Spleen (tissue), 11 donors: ENCODE measurements around the gene RAB3IL1. TPM values are rescaled to one million over a fixed set of nuclear protein-coding genes. Genes with fewer than 3 reads are reported as not detected.

ENCODE experiments used
- DNase-seq: peaks from one replicate; pipeline ENCODE4 v3.0.0-alpha.2; 2020
- H3K27ac ChIP-seq, 8 donors: fragments of 200-600 bp; sonication (generic) in 7 of 8; 1 replicate in 4 of 8; 2 replicates in 4 of 8; pipeline versions ENCODE4 v1.5.0 to v1.8.0; 2016 to 2021; ENCODE audit warnings: inconsistent platforms in 4 of 8, mild to moderate bottlenecking in 4 of 8, moderate library complexity in 1 of 8
- H3K27me3 ChIP-seq, 7 donors: fragments of 200-600 bp; sonication (generic) in 6 of 7; replicated peaks in 1 of 7; 1 replicate in 4 of 7; 2 replicates in 3 of 7; pipeline versions ENCODE4 v1.5.0 to v1.8.0; 2016 to 2021; ENCODE audit warnings: inconsistent platforms in 3 of 7, mild to moderate bottlenecking in 1 of 7
- H3K36me3 ChIP-seq, 6 donors: fragments of 200-600 bp; sonication (generic) in 5 of 6; 1 replicate in 4 of 6; 2 replicates in 2 of 6; pipeline versions ENCODE4 v1.5.0 to v1.8.0; 2016 to 2021; ENCODE audit warnings: inconsistent platforms in 2 of 6
- H3K4me1 ChIP-seq, 6 donors: fragments of 200-600 bp; sonication (generic) in 5 of 6; 1 replicate in 3 of 6; 2 replicates in 3 of 6; pipeline versions ENCODE4 v1.5.0 to v1.8.0; 2016 to 2021; ENCODE audit warnings: inconsistent platforms in 3 of 6
- H3K4me3 ChIP-seq, 8 donors: fragments of 200-600 bp; sonication (generic) in 7 of 8; 1 replicate in 4 of 8; 2 replicates in 4 of 8; pipeline versions ENCODE4 v1.5.0 to v1.8.0; 2016 to 2021; ENCODE audit warnings: inconsistent platforms in 4 of 8, mild to moderate bottlenecking in 4 of 8, moderate library complexity in 2 of 8
- H3K9me3 ChIP-seq, 8 donors: fragments of 200-600 bp; sonication (generic) in 7 of 8; 1 replicate in 4 of 8; 2 replicates in 4 of 8; pipeline versions ENCODE4 v1.5.0 to v1.8.0; 2016 to 2021; ENCODE audit warnings: inconsistent platforms in 4 of 8
- POLR2A ChIP-seq, 3 donors: fragments of 450-650 bp; IDR thresholded peaks; one replicate each; pipeline ENCODE4 v1.5.1; 2017; ENCODE audit warnings: antibody characterized with exemption in 3 of 3, mild to moderate bottlenecking in 1 of 3
- POLR2AphosphoS5 ChIP-seq, 3 donors: sonication (generic); formaldehyde crosslinking; IDR thresholded peaks; one replicate each; pipeline ENCODE4 v1.5.1; 2017; ENCODE audit warnings: antibody characterized with exemption in 3 of 3
- WGBS, 5 donors: extraction: QIAGEN DNeasy Blood & Tissue Kit in 3 of 5; methylation state at CpG; one replicate each; pipeline versions ENCODE4 v1.1.5 to v1.1.7; 2013 to 2018; 5-methylcytosine and 5-hydroxymethylcytosine counted together
- intact Hi-C: fragments of 100-400 bp; cut with DNase I; formaldehyde crosslinking; loops from one replicate; pipeline ENCODE4 v1.15.0; 2023; ENCODE audit warnings: low total_unique reads
- polyA plus RNA-seq, 3 donors: library from polyadenylated mRNA; stranded (reverse); fragments of 200-250 nt; gene quantifications; one replicate each; pipeline ENCODE4 v1.2.1, GENCODE V29; 2013
- total RNA-seq, 7 donors: library from RNA; depleted of rRNA in 3 of 7; stranded (reverse); fragments of >200 nt in 3 of 7; fragmentation: NEBNext Ultra II Directional in 4 of 7; extraction: Animal tissue kit (Norgen Biotek cat#: 25700) in 4 of 7; gene quantifications; one replicate each; pipeline versions ENCODE4 v1.1.0 to v1.2.1, GENCODE V29; 2016 to 2021
- TF ChIP-seq, protein P1 (sequence below), 11 experiments: fragments of 200-600 bp in 7 of 11; fragments of 450-650 bp in 4 of 11; sonication (generic) in 4 of 11; IDR thresholded peaks in 8 of 11; conservative IDR thresholded peaks in 3 of 11; 1 replicate in 7 of 11; 2 replicates in 4 of 11; pipeline versions ENCODE4 v1.4.0 to v1.8.0; 2016 to 2021; ENCODE audit warnings: antibody characterized with exemption in 11 of 11, inconsistent platforms in 4 of 11, mild to moderate bottlenecking in 1 of 11
- donor health status: healthy with polysubstance abuse.
- donor health status: DM: no; HTN: no; CAD: no; lungs with moderate emphysema.
- donor health status: DM: no; HTN: no; CAD: no.
- donor health status: Bipolar disorder and iron deficiency.
- donor health status: healthy.
- donor health status: DM: no; HTN: no; CAD: no.
- donor health status: DM: yes; HTN: yes; CAD: no.

Gene RAB3IL1
- total and polyA plus RNA-seq, 10 donors, result 6.5 to 57.1 (median 34.6) TPM

DNA sequence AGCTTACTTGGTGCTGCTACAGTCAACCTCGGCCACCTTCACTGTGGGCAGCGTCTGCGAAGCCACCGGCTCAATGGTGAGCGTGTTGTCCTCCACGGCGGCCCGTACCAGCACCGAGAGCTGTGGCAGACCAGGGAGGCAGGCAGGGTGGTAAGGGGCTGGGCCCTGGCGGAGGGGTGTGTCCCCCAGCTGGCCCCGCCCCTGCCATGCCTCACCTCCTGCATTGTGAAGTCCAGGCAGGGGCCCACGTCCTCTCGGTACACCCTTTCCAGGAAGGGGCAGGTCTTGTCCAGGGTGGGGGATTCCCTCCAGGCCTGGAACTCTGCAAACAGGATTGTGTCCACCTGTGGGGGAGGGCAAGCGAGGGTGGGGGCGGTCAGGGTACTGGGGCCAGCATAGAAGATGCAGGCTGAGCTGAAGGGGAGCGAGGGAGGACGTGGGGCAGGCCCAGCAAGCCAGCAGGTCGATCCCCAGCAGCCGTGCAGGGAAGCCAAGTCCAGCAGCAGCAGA is 12.8 kb downstream of the RAB3IL1 start:
- TF ChIP-seq POLR2AphosphoS5 (IDR thresholded peaks at IDR 0.05) (peak in 1 of 3 donors; percentile 33), POLR2A (IDR thresholded peaks at IDR 0.05) (no peak)
- H3K4me1 ChIP-seq, result peaks cover 0 to 16% (median 7%) of the 10 kb centered on the region in 6 donors
- no peak overlapping the region for H3K4me3 ChIP-seq
- no peak for DNase-seq
- H3K36me3 ChIP-seq, result peaks cover 0 to 87% (median 20%) of the 10 kb centered on the region in 6 donors
- 49 to 63% (median 59%) methylated on average over 14 to 19 of the region's 19 CpGs for WGBS, 5 donors
- peaks cover 0 to 8% (median 0%) of the 10 kb centered on the region in 7 donors for H3K27me3 ChIP-seq
- peak overlapping the region in 1 of 8 donors; percentile 11 for H3K27ac ChIP-seq
- intact Hi-C loops, result no loop called here
- no peaks in the 10 kb centered on the region for H3K9me3 ChIP-seq

DNA sequence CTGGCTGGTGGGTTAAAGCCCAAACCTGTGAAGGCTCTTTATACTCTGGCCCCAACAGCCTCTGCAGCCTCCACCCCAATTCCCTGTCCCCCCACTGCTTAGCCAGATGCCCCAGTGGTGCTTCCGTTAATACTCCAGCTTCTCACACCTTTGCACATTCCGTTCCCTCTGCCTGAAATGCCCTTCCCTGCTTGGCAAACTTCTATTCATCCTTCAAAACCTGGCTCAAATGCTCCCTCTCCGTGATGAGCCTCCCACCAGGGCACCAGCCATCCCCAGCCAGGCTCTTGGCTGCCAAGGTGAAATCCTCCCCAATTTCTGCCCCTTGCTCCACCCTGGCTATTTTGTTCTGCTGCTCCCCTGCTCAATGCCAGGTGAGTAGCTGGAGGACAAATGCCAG is 13.5 kb downstream of the RAB3IL1 start:
- WGBS, 5 donors, result 88 to 96% (median 93%) methylated on average over 3 of the region's 3 CpGs
- Histone ChIP-seq H3K36me3 (peaks cover 0 to 90% (median 20%) of the 10 kb centered on the region in 6 donors), H3K4me3 (no peak overlapping the region), H3K27me3 (peaks cover 0 to 8% (median 0%) of the 10 kb centered on the region in 7 donors), H3K27ac (no peak overlapping the region), H3K9me3 (no peaks in the 10 kb centered on the region), H3K4me1 (peaks cover 2 to 16% (median 10%) of the 10 kb centered on the region in 6 donors)
- intact Hi-C loops, result no loop called here
- DNase-seq, result no peak
- TF ChIP-seq, protein P1, sequence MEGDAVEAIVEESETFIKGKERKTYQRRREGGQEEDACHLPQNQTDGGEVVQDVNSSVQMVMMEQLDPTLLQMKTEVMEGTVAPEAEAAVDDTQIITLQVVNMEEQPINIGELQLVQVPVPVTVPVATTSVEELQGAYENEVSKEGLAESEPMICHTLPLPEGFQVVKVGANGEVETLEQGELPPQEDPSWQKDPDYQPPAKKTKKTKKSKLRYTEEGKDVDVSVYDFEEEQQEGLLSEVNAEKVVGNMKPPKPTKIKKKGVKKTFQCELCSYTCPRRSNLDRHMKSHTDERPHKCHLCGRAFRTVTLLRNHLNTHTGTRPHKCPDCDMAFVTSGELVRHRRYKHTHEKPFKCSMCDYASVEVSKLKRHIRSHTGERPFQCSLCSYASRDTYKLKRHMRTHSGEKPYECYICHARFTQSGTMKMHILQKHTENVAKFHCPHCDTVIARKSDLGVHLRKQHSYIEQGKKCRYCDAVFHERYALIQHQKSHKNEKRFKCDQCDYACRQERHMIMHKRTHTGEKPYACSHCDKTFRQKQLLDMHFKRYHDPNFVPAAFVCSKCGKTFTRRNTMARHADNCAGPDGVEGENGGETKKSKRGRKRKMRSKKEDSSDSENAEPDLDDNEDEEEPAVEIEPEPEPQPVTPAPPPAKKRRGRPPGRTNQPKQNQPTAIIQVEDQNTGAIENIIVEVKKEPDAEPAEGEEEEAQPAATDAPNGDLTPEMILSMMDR (IDR thresholded peaks at IDR 0.05 in 8 of 11, conservative IDR thresholded peaks at IDR 0.05 in 3 of 11), result no peak
- no peak for TF ChIP-seq POLR2A (IDR thresholded peaks at IDR 0.05)

DNA sequence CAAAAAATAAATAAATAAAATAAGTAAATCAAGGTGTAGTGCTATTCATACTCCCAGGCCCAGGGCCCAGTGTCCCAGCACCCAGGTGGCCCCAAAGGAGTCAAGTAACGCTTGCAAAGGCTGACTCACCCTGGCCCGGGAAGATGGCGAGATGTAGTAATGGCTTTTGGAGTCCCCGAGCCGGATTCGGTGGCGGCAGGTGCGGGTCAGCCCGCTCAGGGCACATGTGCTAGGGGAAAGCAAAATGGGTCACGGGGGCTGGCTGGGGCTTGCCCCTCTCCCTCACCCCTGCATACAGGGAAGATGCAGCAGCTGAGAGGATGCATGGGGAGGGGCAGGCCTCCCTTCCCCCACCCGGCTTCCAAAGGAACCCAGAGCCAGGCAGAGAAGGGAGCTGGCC is 15.1 kb downstream of the RAB3IL1 start:
- no peak for DNase-seq
- Histone ChIP-seq H3K4me1 (peaks cover 7 to 26% (median 21%) of the 10 kb centered on the region in 6 donors), H3K27ac (no peak overlapping the region), H3K36me3 (peaks cover 0 to 91% (median 19%) of the 10 kb centered on the region in 6 donors), H3K4me3 (no peak overlapping the region), H3K9me3 (no peaks in the 10 kb centered on the region), H3K27me3 (peaks cover 0 to 8% (median 0%) of the 10 kb centered on the region in 7 donors)
- TF ChIP-seq POLR2A (IDR thresholded peaks at IDR 0.05) (no peak), POLR2AphosphoS5 (IDR thresholded peaks at IDR 0.05) (no peak)
- TF ChIP-seq, protein P1 (IDR thresholded peaks at IDR 0.05 in 8 of 11, conservative IDR thresholded peaks at IDR 0.05 in 3 of 11), result no peak
- intact Hi-C loops, result no loop called here
- WGBS, 5 donors, result 81 to 92% (median 88%) methylated on average over 10 to 11 of the region's 11 CpGs

DNA sequence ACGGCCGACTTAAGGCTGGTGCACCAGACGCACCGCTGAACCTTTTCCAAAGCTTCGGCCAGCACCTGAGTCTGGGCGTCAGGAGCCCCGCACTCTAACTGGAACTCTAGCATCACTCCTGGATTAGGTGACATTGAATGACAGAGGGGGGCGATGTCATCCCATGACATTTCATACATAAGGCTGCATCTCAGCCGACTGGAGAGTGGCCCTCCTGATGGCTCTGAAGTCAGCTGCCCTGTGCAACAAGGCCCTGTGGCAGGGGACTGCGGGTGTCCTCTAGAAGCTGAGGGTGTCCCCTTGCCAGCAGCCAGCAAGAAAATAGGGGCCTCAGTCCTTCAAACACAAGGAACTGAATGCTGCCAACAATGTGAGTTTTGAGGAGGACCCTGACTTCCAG is 16.0 kb downstream of the RAB3IL1 start:
- 86 to 95% (median 92%) methylated on average over 4 to 10 of the region's 10 CpGs for WGBS, 5 donors
- no peaks in the 10 kb centered on the region for H3K9me3 ChIP-seq
- no peak overlapping the region for H3K27ac ChIP-seq
- no peak overlapping the region for H3K4me3 ChIP-seq
- DNase-seq, result no peak
- H3K4me1 ChIP-seq, result peaks cover 7 to 29% (median 21%) of the 10 kb centered on the region in 6 donors
- TF ChIP-seq POLR2A (IDR thresholded peaks at IDR 0.05) (no peak), POLR2AphosphoS5 (IDR thresholded peaks at IDR 0.05) (no peak)
- TF ChIP-seq, protein P1 (IDR thresholded peaks at IDR 0.05 in 8 of 11, conservative IDR thresholded peaks at IDR 0.05 in 3 of 11), result no peak
- H3K36me3 ChIP-seq, result peaks cover 0 to 91% (median 16%) of the 10 kb centered on the region in 6 donors
- intact Hi-C loops, result no loop called here
- peaks cover 0 to 8% (median 0%) of the 10 kb centered on the region in 7 donors for H3K27me3 ChIP-seq
